NCI-H526 treated with DMSO at 0.1 percent for 48 hours (cell line): ENCODE measurements around the gene OR51V1.
"Not testable (repeated sequence)": the region's sequence is repeated elsewhere in the genome, so short reads cannot be mapped to it uniquely, and the experiment has no call there.

Experiments
- DNase-seq: peaks from one replicate; lab custom pipeline; 2025; lab: John Stamatoyannopoulos, UW

Gene OR51V1

DNA sequence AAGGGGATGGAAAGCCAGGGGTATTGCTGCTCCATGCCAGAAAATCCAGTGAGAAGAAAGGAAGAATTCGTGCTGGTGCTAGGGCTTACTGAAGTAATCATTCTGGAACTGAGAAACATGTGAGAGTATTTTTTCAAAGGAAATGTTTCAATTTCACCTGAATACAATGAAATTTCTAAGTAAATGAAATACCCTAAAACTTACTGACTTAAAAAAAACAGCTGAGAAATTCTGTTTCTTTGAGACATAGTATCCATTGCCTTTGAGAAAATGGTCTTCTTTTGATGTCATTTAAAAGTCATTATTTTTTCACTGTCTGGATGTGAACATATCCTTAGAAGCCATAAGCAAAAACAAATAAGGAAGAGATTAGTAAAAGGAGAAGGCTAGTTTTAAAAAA is at the start of gene OR51V1:
TSS of gene OR51V1 (minus strand) at position 101 of the 400 bp plus-strand sequence. CDS start at position 101, 0 bp downstream.
- no peak for DNase-seq

GRCh38 chr11:5249807-5250396 is 49.4 kb upstream of the OR51V1 start, which contains the start of gene HBG1:
TSS of gene HBG1 (minus strand) at chr11:5249857. CDS start at chr11:5249804, 53 bp downstream.
- not testable (repeated sequence) for DNase-seq

DNA sequence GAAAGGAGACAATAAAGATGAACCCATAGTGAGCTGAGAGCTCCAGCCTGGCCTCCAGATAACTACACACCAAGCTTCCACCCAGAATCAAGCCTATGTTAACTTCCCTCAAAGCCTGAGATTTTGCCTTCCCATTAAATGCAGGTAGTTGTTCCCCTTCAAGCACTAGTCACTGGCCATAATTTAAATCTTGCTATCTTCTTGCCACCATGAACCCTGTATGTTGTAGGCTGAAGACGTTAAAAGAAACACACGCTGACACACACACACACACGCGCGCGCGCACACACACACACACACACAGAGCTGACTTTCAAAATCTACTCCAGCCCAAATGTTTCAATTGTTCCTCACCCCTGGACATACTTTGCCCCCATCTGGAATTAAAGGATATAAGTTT is 48.0 kb upstream of the OR51V1 start:
- DNase-seq = not testable (repeated sequence)

- DNase-seq = no peak
Observed at GRCh38 chr11:5247472-5248192, 47.1 kb upstream of the OR51V1 start.

GRCh38 chr11:5246772-5247471 is 46.4 kb upstream of the OR51V1 start:
- no peak for DNase-seq

DNA sequence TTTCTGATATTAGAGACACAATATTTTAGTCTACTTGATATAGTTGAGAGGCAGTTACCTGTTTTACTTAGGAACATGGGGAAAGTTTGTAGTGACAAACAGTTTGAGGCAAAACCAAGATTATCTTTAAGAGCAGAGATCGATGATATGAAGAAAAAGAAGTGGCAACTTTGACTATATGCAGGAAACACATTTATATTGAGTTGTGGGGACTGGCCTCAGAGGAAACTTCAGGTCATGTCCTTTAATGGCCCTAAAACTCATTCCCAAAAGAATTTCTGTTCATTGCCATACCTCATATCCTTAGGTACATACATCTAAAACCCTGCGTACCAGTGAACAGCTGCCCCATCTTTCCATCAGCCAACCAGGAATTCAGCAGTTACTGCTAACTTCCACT is 44.7 kb upstream of the OR51V1 start:
- no peak for DNase-seq

DNA sequence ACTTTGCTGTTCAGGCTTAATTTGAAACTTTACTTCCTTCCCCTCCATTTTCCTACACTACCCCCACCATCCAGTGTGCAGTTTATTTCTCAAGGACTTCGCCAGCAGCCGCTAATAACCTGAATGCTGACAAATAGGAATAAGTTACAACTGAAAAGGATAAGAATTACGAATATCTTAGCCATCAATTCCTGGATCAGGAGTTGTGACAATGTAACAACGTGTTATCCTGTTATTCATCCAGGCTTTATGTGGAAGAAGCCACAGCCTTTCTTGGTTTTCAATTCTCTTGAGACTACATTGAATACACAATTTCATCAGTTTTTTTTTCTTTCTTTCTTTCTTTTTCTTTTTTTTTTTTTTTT is 43.3 kb upstream of the OR51V1 start:
- no peak for DNase-seq

GRCh38 chr11:5242933-5243815 is 42.7 kb upstream of the OR51V1 start:
- no peak for DNase-seq

- DNase-seq = no peak
Observed at GRCh38 chr11:5242208-5242607, 41.7 kb upstream of the OR51V1 start.

DNA sequence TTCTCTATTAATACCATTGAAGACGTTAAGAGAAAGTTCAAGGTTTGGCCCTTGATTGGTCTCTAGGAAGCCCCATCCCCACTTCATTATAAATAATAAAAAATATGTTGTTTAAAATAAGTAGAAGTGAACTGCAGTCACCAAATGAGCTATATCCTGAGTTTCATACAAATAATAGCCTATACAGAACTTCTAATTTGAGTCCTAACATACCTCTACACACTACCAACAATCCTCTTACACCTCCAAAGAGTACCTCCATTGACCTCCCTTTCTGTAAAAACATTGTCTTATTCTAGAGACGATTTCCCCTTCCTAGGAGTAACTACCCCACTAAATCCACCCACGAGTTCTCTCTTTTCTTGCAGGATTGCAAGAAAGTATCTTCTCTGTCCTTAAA is 41.0 kb upstream of the OR51V1 start:
- no peak for DNase-seq

DNA sequence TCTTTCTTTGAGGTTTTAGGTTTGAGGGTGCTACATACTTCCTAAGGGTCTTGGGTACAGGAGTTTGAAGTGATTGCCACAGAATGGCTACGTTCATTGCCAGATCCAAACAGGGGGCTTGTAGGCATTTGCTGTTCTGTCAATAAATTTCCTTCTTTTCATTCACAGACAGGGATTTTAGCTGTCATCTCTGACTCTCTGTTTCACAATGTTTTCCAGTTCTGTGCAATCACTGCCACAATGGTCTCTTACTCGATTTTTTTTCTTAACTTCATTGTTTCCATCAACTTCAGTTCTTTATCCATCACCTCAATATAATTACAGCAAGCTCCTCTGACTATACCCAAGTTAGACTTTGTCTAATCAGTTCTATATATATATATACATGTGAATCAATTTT is 40.0 kb upstream of the OR51V1 start:
- no peak for DNase-seq

DNA sequence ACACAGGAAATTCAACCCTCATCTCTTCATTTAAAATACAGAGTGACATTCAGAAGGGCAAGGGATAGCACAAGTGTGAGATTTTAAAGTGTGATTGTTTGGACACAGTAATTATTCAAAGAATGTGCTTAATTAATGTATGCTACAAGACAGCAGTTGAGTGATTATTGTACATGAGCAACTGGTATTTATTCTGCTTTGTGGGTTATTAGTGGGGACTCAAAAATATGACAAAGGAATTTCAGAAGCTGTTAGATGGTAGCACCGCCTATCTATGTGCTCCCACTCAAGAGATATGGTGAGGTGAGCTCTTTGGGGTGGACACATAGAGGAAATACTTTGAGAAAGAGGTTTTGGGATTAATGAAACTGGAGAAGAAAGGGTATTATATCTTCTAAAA is 39.6 kb upstream of the OR51V1 start:
- no peak for DNase-seq

- no peak for DNase-seq
Observed at GRCh38 chr11:5239046-5239445, 38.6 kb upstream of the OR51V1 start.

DNA sequence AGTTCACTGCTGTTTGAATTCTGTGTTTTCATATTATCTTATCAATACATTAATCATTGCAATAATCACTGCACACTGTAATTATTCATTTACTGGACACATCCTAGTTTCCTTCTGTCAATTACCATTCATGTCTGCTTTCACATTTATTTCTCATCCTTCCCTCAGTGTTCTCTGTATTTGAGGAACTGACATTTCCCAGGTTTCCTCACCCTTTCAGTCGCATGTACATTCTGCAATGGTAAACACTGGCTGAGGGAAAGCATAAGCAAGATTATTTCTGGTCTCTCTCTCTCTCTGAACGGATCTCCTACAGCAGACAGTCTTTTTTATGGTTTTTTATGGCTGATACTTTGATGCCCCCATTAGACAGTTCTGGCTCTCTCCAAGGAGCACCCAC is 38.0 kb upstream of the OR51V1 start:
- no peak for DNase-seq

DNA sequence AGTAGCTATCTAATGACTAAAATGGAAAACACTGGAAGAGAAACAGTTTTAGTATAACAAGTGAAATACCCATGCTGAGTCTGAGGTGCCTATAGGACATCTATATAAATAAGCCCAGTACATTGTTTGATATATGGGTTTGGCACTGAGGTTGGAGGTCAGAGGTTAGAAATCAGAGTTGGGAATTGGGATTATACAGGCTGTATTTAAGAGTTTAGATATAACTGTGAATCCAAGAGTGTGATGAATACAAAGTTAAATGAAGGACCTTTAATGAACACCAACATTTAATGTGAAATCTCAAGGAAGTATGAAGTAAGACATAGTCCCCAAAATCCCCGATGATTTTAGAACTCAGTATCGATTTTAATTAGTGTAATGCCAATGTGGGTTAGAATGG is 36.9 kb upstream of the OR51V1 start:
- DNase-seq = no peak

GRCh38 chr11:5235364-5236095 is 35.0 kb upstream of the OR51V1 start:
- DNase-seq = no peak

DNA sequence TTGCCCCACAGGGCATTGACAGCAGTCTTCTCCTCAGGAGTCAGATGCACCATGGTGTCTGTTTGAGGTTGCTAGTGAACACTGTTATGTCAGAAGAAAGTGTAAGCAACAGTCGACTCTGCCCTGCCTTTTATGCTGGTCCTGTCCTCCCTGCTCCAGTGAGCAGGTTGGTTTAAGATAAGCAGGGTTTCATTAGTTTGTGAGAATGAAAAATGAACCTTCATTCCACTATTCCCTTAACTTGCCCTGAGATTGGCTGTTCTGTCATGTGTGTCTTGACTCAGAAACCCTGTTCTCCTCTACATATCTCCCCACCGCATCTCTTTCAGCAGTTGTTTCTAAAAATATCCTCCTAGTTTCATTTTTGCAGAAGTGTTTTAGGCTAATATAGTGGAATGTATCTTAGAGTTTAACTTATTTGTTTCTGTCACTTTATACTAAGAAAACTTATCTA is 33.9 kb upstream of the OR51V1 start, which contains the start of gene HBD:
TSS of gene HBD (minus strand) at position 103 of the 454 bp plus-strand sequence. CDS start at position 53, 50 bp downstream.
- no peak for DNase-seq

DNA sequence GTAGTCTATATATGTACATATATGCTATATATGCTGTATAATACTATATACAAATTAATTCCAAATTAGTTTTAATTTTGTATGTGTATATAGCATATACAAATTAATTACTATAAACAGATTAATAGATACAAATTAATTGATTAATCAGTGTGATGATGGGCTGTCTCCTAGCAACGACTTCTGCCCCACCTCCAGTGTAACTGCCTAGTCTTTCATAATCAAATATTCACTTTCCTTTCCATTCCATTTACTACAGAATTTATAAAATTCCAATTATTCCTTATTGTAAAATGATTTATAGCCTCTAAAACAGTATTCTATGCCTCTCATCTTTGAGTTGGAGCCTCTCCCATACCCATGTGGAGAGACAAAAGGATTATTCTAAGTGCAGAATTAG is 32.8 kb upstream of the OR51V1 start:
- no peak for DNase-seq

- no peak for DNase-seq
Observed at GRCh38 chr11:5232821-5233220, 32.3 kb upstream of the OR51V1 start.

GRCh38 chr11:5232176-5232575 is 31.7 kb upstream of the OR51V1 start:
- DNase-seq = no peak

DNA sequence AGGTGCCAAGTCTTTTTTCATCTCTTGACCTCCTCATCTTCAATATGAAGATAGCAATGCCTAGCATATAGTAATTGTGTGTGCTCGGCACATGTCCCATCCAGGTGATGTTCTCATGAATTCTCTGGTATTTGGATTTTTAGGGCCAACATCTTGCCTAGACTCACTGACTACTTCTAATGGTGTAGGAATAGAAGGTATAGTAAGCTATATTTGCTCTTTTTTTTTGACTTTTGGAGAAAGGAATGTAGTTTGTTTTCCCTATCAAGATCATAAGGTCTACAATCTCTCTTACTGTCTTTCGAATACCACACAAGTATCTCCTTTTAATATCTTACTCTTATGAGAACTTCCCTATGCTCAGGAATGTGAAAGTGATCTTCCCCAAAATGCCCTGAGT is 30.6 kb upstream of the OR51V1 start:
- DNase-seq = no peak
